H1 (cell line): ENCODE results near the gene ZNF526.

Experiments used
- CEBPB ChIP-seq: IDR thresholded peaks from 2 replicates; pipeline ENCODE4 v1.6.1; 2012; ENCODE audit warnings: low read depth, low read length
- CHD2 ChIP-seq: IDR thresholded peaks from 2 replicates; pipeline ENCODE4 v1.6.1; 2012; ENCODE audit warnings: low read length, improper control_type of control experiment
- FOSL1 ChIP-seq: IDR thresholded peaks from 2 replicates; pipeline ENCODE4 v1.6.1; 2011; ENCODE audit warnings: mild to moderate bottlenecking, low read depth, low read length, moderate library complexity; ENCODE audit not compliant: insufficient read depth
- JUN ChIP-seq: IDR thresholded peaks from 2 replicates; pipeline ENCODE4 v1.6.1; 2011; ENCODE audit warnings: low read depth, mild to moderate bottlenecking, improper control_type of control experiment, low read length
- NRF1 ChIP-seq: IDR thresholded peaks from 2 replicates; pipeline ENCODE4 v1.6.1; 2011; ENCODE audit warnings: mild to moderate bottlenecking, low read depth, low read length, improper control_type of control experiment
- POLR2A ChIP-seq, 2 experiments: IDR thresholded peaks; 1 replicate in 1 of 2; 2 replicates in 1 of 2; pipeline ENCODE4 v1.6.1; 2011; ENCODE audit warnings: low read depth in 2 of 2, low read length in 2 of 2, mild to moderate bottlenecking in 2 of 2; ENCODE audit errors: control extremely low read depth in 1 of 2
- POLR2AphosphoS5 ChIP-seq: IDR thresholded peaks from 2 replicates; pipeline ENCODE4 v1.6.1; 2011; ENCODE audit warnings: low read depth, low read length
- RBBP5 ChIP-seq: IDR thresholded peaks from 2 replicates; pipeline ENCODE4 v1.7.1; 2012; ENCODE audit warnings: low read depth, mild to moderate bottlenecking, inconsistent platforms, low read length, moderate library complexity, borderline replicate concordance
- SRF ChIP-seq: IDR thresholded peaks from 2 replicates; pipeline ENCODE4 v1.6.1; 2011; ENCODE audit warnings: mild to moderate bottlenecking, low read depth, low read length, moderate library complexity
- SUZ12 ChIP-seq: fragments of 200-600 bp; sonication (generic); IDR thresholded peaks from 2 replicates; pipeline ENCODE4 v1.6.1; 2012; ENCODE audit warnings: mild to moderate bottlenecking, inconsistent platforms, low read length, moderate library complexity, mixed read lengths
- TF ChIP-seq, protein P1 (sequence below), 3 experiments: IDR thresholded peaks; 1 replicate in 2 of 3; 2 replicates in 1 of 3; pipeline versions ENCODE4 v1.5.1 to v1.6.1; 2011; ENCODE audit warnings: low read length in 3 of 3, mild to moderate bottlenecking in 3 of 3, inconsistent platforms in 2 of 3, low read depth in 1 of 3, moderate library complexity in 1 of 3; ENCODE audit not compliant: insufficient read depth in 1 of 3; ENCODE audit errors: control extremely low read depth in 1 of 3
- TF ChIP-seq, protein P2 (sequence below): IDR thresholded peaks from 2 replicates; pipeline ENCODE4 v1.6.1; 2012; ENCODE audit warnings: inconsistent platforms

DNA sequence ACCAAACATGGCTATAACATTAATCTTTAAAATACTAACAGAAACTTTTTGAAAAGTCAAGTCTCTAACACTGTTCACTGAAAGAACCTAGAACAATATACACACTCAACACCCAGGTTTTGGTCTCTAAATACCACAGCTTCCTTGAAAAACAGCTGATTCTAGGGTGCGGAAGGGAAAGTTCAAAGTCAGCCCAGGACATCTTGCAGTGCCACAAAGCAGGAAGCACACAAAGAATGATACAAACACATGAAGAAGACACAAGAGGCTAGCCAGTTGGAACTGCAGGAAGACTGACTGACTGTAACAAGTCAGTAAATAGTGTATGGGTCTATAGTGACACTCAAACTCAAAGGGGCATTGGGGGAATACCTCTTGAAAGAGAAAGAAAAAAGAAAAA lies 7.2 kb upstream of the ZNF526 start:
- no peak for TF ChIP-seq FOSL1
- no peak for TF ChIP-seq POLR2AphosphoS5
- TF ChIP-seq SRF: no peak
- TF ChIP-seq JUN: no peak
- TF ChIP-seq CEBPB: no peak
- no peak for TF ChIP-seq SUZ12
- TF ChIP-seq, protein P1, sequence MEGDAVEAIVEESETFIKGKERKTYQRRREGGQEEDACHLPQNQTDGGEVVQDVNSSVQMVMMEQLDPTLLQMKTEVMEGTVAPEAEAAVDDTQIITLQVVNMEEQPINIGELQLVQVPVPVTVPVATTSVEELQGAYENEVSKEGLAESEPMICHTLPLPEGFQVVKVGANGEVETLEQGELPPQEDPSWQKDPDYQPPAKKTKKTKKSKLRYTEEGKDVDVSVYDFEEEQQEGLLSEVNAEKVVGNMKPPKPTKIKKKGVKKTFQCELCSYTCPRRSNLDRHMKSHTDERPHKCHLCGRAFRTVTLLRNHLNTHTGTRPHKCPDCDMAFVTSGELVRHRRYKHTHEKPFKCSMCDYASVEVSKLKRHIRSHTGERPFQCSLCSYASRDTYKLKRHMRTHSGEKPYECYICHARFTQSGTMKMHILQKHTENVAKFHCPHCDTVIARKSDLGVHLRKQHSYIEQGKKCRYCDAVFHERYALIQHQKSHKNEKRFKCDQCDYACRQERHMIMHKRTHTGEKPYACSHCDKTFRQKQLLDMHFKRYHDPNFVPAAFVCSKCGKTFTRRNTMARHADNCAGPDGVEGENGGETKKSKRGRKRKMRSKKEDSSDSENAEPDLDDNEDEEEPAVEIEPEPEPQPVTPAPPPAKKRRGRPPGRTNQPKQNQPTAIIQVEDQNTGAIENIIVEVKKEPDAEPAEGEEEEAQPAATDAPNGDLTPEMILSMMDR (IDR thresholded peaks at IDR 0.05; ENCODE audit: control extremely low read depth in 1 of 3, insufficient read depth in 1 of 3, low read depth in 1 of 3, low read length in 3 of 3): no peak
- no peak for TF ChIP-seq POLR2A (IDR thresholded peaks at IDR 0.05; ENCODE audit: control extremely low read depth in 1 of 2, low read depth in 2 of 2, low read length in 2 of 2)
- TF ChIP-seq, protein P2, sequence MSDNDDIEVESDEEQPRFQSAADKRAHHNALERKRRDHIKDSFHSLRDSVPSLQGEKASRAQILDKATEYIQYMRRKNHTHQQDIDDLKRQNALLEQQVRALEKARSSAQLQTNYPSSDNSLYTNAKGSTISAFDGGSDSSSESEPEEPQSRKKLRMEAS: no peak
- TF ChIP-seq RBBP5: no peak
- TF ChIP-seq CHD2: no peak
- TF ChIP-seq NRF1: no peak
